ENCODE data around the gene MGAT2.

- TF ChIP-seq CTCF (IDR thresholded peaks at IDR 0.05) (no peak), POLR2A (IDR thresholded peaks at IDR 0.05) (no peak)
Measured at GRCh38 chr14:49621114-49621881, 699 bp downstream of the MGAT2 start.

Measured in prostate gland (tissue), 2 donors.